ENCODE measurements around the gene HDGF.

HDGF gene

GRCh38 chr1:156738916-156739315 is 12.6 kb downstream of the HDGF start:
- H3K4me3 ChIP-seq (ENCODE audit: low read depth, low read length), result no peak overlapping the region
- DNase-seq (ENCODE audit: low read depth), result no peak
- TF ChIP-seq, protein P1, sequence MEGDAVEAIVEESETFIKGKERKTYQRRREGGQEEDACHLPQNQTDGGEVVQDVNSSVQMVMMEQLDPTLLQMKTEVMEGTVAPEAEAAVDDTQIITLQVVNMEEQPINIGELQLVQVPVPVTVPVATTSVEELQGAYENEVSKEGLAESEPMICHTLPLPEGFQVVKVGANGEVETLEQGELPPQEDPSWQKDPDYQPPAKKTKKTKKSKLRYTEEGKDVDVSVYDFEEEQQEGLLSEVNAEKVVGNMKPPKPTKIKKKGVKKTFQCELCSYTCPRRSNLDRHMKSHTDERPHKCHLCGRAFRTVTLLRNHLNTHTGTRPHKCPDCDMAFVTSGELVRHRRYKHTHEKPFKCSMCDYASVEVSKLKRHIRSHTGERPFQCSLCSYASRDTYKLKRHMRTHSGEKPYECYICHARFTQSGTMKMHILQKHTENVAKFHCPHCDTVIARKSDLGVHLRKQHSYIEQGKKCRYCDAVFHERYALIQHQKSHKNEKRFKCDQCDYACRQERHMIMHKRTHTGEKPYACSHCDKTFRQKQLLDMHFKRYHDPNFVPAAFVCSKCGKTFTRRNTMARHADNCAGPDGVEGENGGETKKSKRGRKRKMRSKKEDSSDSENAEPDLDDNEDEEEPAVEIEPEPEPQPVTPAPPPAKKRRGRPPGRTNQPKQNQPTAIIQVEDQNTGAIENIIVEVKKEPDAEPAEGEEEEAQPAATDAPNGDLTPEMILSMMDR (IDR thresholded peaks at IDR 0.05; ENCODE audit: low read depth, low read length, missing control alignments), result no peak
- in situ Hi-C loops (cut with HindIII; ENCODE audit: low sequenced_read_pairs), result no loop called here

DNA sequence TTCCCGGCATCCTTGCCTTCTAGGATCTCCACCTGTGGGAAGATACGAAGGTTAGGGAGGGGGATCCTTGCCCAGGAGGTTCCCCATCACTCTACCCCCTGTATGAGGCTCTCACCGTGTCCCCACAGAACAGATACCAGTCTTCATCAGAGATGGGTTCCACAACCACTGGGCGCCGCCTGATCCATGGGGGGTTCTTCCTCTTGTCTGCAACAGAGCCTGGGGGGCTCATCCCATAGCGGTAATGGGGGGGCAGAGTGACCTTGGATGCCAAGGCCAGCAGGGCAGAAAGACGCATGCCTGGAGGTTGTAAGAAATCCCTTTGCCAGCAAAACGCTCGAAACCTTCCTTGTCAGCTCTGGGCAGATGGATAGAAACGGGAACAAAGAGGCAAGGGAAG is 13.1 kb downstream of the HDGF start:
- in situ Hi-C loops (cut with HindIII; ENCODE audit: low sequenced_read_pairs), result no loop called here
- TF ChIP-seq, protein P1 (IDR thresholded peaks at IDR 0.05; ENCODE audit: low read depth, low read length, missing control alignments), result no peak
- H3K4me3 ChIP-seq (ENCODE audit: low read depth, low read length), result no peak overlapping the region
- DNase-seq (ENCODE audit: low read depth), result no peak

DNA sequence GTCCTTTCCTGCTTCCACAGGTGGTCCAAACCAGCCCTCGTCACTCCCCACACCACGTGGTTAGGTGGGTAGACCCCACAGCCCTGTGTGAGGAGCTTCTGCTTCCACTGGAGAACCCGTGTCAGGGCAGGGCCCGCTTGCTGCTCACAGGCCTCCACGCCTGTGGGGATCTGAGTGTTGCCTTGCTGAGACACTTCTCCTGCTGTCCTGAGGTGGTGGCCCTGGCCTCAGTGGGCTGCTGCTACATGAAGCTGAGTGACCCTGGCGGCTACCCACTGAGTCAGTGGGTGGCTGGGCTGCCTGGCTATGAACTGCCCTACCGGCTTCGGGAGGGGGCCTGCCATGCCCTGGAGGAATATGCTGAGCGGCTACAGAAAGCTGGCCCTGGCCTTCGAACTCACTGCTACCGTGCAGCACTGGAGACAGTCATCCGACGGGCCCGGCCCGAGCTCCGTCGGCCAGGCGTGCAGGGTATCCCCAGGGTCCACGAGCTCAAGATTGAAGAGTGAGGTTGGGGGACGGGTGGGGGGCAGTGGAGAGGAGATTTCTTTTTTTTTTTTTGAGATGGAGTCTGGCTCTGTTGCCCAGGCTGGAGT is 17.4 kb downstream of the HDGF start:
- TF ChIP-seq, protein P1 (IDR thresholded peaks at IDR 0.05; ENCODE audit: low read depth, low read length, missing control alignments), result no peak
- DNase-seq (ENCODE audit: low read depth), result no peak
- in situ Hi-C loops (cut with HindIII; ENCODE audit: low sequenced_read_pairs), result no loop called here
- no peak overlapping the region for H3K4me3 ChIP-seq (ENCODE audit: low read depth, low read length)

- peak within 1 kb of the TSS; percentile 92 for H3K4me3 ChIP-seq (ENCODE audit: low read depth, low read length)
- TF ChIP-seq, protein P1 (IDR thresholded peaks at IDR 0.05; ENCODE audit: low read depth, low read length, missing control alignments), result no peak
- in situ Hi-C loops (cut with HindIII; ENCODE audit: low sequenced_read_pairs), result no loop called here
- peak; percentile 94 for DNase-seq (ENCODE audit: low read depth)
Observed at GRCh38 chr1:156728599-156729462, 22.6 kb downstream of the HDGF start, which contains the start of gene ISG20L2. ISG20L2 (minus strand) TSS chr1:156728766; CDS start chr1:156727652, 1,114 bp downstream.

DNA sequence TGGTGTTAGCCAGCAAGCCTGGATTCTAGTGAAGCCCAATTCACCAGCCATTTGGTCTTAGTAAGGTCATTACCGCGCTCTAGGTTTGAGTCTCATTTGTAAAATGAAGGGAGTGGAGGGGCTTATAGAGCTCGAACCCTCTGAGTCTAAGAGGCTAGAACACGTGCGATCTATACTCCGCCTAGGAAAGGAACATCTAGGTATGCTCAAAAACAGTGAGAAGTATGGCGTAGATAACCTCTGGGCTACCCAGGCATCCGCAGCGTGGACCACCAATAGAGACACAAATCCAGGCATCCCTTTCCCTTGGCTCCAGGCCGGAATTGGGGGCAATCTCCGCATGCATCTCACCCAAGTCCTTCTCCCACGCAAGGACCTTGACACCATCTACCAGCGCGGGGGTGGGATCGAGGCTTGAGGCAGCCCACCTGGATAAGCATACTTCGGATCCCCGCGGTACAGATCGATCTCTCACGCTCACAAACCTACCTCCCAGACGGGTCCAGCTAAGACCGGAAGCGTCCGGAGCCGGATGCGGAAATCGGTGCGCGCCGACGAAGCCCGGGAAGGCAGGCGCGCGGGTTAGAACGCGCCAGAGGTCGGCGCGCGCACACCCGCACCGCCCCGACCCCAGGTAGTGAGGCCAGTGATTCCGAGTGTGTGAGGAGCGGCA is 23.4 kb downstream of the HDGF start, which contains the start of gene METTL25B:
TSS of gene METTL25B (plus strand) at position 544 of the 673 bp plus-strand sequence. CDS start 636 bp downstream, outside the sequence.
- TF ChIP-seq, protein P1 (IDR thresholded peaks at IDR 0.05; ENCODE audit: low read depth, low read length, missing control alignments), result no peak
- peak within 1 kb of the TSS; percentile 92 for H3K4me3 ChIP-seq (ENCODE audit: low read depth, low read length)
- peak; percentile 48 for DNase-seq (ENCODE audit: low read depth)
- in situ Hi-C loops (cut with HindIII; ENCODE audit: low sequenced_read_pairs), result no loop called here

DNA sequence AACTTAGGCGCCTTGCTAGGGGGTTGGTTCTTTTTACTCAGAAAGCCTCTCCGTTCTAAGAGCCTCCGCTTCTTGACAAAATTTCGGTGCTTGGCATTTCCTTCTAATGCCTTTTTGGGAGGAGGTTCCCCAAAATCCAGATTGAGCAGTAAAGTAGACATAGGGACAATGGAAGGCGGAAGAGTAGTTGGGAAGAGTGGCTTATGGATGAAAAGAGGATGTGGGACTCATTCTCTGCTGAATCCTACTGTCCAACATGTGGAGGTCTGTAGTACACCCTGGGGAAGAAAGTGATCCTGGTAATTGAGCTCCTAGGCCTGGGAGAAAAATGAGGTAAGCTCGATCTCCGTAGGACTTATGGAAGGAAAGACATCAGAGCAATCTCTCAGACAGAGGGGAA is 24.0 kb downstream of the HDGF start:
- peak overlapping the region; percentile 92 for H3K4me3 ChIP-seq (ENCODE audit: low read depth, low read length)
- TF ChIP-seq, protein P1 (IDR thresholded peaks at IDR 0.05; ENCODE audit: low read depth, low read length, missing control alignments), result no peak
- DNase-seq (ENCODE audit: low read depth), result no peak
- in situ Hi-C loops (cut with HindIII; ENCODE audit: low sequenced_read_pairs), result no loop called here
